Right ventricle myocardium inferior (tissue), 1 donor: ENCODE results near the gene ST3GAL2. TPM values are rescaled to one million over a fixed set of nuclear protein-coding genes. Genes with fewer than 3 reads are reported as not detected.

Experiments used
- total RNA-seq: library from RNA; stranded (reverse); fragmentation: NEBNext Ultra II Directional; extraction: Animal tissue kit (Norgen Biotek cat#: 25700); gene quantifications from one replicate; pipeline ENCODE4 v1.2.1, GENCODE V29; 2021
- donor health status: DM: no; HTN: yes; CAD: no; lungs with severe emphysema.

ST3GAL2 gene
- total RNA-seq, 1 donor from 2014 or later: 25.6 TPM

Other genes starting within 250 kb of the ST3GAL2 start
- gene EXOSC6, start 187.2 kb downstream of the ST3GAL2 start, total RNA-seq: 11.0 TPM
- 61.7 TPM for gene AARS1, start 149.6 kb downstream of the ST3GAL2 start, total RNA-seq
- gene DDX19B, start 139.9 kb downstream of the ST3GAL2 start, total RNA-seq: 14.1 TPM
- gene DDX19A, start 92.2 kb downstream of the ST3GAL2 start, total RNA-seq: 23.3 TPM
- 7.5 TPM for gene FCSK, start 15.5 kb upstream of the ST3GAL2 start, total RNA-seq
- gene COG4, start 84.5 kb upstream of the ST3GAL2 start, total RNA-seq: 46.5 TPM
- gene SF3B3, start 84.7 kb upstream of the ST3GAL2 start, total RNA-seq: 131 TPM
- gene IL34, start 207.5 kb upstream of the ST3GAL2 start, total RNA-seq: 2.0 TPM
- 88.4 TPM for gene MTSS2, start 247.0 kb upstream of the ST3GAL2 start, total RNA-seq